B cell (primary cell): Measurements from ENCODE around the gene ENG.
"Not testable (repeated sequence)": the region's sequence is repeated elsewhere in the genome, so short reads cannot be mapped to it uniquely, and the experiment has no call there.

Experiments
- EZH2 ChIP-seq: IDR thresholded peaks from 2 replicates; pipeline ENCODE4 v1.6.1; 2012; ENCODE audit warnings: borderline replicate concordance, low read depth, mild to moderate bottlenecking, moderate library complexity, low read length; ENCODE audit not compliant: insufficient read depth, poor library complexity, severe bottlenecking
- TF ChIP-seq, protein P1 (sequence below): fragments of 200-600 bp; IDR thresholded peaks from one replicate; pipeline ENCODE4 v1.8.0; 2022; ENCODE audit warnings: antibody characterized with exemption, mild to moderate bottlenecking

DNA sequence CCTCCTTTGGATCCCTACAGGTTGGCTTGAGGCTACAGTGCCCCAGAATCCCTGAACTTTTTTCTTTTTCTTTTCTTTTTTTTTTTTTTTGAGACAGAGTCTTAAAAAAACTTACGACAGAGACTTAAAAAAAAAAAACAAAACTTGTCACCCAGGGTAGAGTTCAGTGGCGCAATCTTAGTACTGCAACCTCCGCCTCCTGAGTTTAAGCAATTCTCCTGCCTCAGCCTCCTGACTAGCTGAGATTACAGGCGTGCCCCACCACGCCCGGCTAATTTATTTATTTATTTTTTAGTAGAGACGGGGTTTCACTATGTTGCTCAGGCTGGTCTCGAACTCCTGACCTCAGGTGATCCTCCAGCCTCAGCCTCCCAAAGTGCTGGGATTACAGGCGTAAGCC is 73.5 kb downstream of the ENG start:
- TF ChIP-seq, protein P1, sequence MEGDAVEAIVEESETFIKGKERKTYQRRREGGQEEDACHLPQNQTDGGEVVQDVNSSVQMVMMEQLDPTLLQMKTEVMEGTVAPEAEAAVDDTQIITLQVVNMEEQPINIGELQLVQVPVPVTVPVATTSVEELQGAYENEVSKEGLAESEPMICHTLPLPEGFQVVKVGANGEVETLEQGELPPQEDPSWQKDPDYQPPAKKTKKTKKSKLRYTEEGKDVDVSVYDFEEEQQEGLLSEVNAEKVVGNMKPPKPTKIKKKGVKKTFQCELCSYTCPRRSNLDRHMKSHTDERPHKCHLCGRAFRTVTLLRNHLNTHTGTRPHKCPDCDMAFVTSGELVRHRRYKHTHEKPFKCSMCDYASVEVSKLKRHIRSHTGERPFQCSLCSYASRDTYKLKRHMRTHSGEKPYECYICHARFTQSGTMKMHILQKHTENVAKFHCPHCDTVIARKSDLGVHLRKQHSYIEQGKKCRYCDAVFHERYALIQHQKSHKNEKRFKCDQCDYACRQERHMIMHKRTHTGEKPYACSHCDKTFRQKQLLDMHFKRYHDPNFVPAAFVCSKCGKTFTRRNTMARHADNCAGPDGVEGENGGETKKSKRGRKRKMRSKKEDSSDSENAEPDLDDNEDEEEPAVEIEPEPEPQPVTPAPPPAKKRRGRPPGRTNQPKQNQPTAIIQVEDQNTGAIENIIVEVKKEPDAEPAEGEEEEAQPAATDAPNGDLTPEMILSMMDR: not testable (repeated sequence)
- not testable (repeated sequence) for TF ChIP-seq EZH2
